IMR-90 (cell line): ENCODE results near the gene OR52B6. TPM values are rescaled to one million over a fixed set of nuclear protein-coding genes. Genes with fewer than 3 reads are reported as not detected.

Experiments used
- ATAC-seq: fragments of 200-7000 bp; cut with Tn5 transposase; 2 replicates; pipeline ENCODE4 v1.9.1; 2020; ENCODE audit warnings: low read depth, mild to moderate bottlenecking, moderate library complexity
- BruUV-seq: library from RNA; stranded (reverse); fragments of 400-500 nt; replicated peaks from 2 replicates; lab custom pipeline; 2021; lab: Mats Ljungman, UMichigan
- CTCF ChIA-PET: fragments of 300-600 bp; formaldehyde crosslinking; extraction: SDS; loops from one replicate; lab custom pipeline; 2021; ENCODE audit warnings: antibody characterized with exemption; lab: Yijun Ruan, JAX
- POLR2A ChIA-PET: fragments of 300-600 bp; sonication (Branson Sonifier 250); formaldehyde crosslinking; loops from one replicate; lab custom pipeline; 2022; ENCODE audit warnings: antibody characterized with exemption; ENCODE audit not compliant: unreplicated experiment; lab: Charles Lee
- DNase-seq: peaks from one replicate; pipeline ENCODE4 v3.0.0; 2013
- H2AFZ ChIP-seq: replicated peaks from 2 replicates; pipeline ENCODE3; 2013; ENCODE audit warnings: low read length, mild to moderate bottlenecking; ENCODE audit not compliant: poor library complexity
- H2AK5ac ChIP-seq: 2 replicates; pipeline ENCODE4 v1.6.1; 2013; ENCODE audit warnings: low read depth, low read length, inconsistent platforms
- H2AK9ac ChIP-seq: replicated peaks from 2 replicates; pipeline ENCODE3; 2013; ENCODE audit warnings: mild to moderate bottlenecking, low read depth, low read length, moderate library complexity; ENCODE audit not compliant: poor library complexity
- H2BK120ac ChIP-seq: 2 replicates; pipeline ENCODE4 v1.6.1; 2013; ENCODE audit warnings: low read depth, low read length, inconsistent platforms
- H2BK15ac ChIP-seq: 3 replicates; pipeline ENCODE4 v1.6.1; 2013; ENCODE audit warnings: low read depth, low read length, inconsistent platforms
- H2BK20ac ChIP-seq: 2 replicates; pipeline ENCODE4 v1.6.1; 2013; ENCODE audit warnings: low read depth, mild to moderate bottlenecking, inconsistent platforms, low read length, moderate library complexity
- H2BK5ac ChIP-seq: 2 replicates; pipeline ENCODE4 v1.6.1; 2013; ENCODE audit warnings: mild to moderate bottlenecking, low read depth, low read length, inconsistent platforms; ENCODE audit not compliant: poor library complexity, severe bottlenecking
- H3K14ac ChIP-seq: replicated peaks from 2 replicates; pipeline ENCODE4 v1.6.1; 2013; ENCODE audit warnings: low read depth, low read length, inconsistent platforms
- H3K18ac ChIP-seq: 2 replicates; pipeline ENCODE4 v1.6.1; 2013; ENCODE audit warnings: low read depth, low read length, control low read depth
- H3K23ac ChIP-seq: 2 replicates; pipeline ENCODE4 v1.6.1; 2013; ENCODE audit warnings: low read depth, low read length, inconsistent platforms
- H3K27ac ChIP-seq: 2 replicates; pipeline ENCODE4 v1.5.1; 2013; ENCODE audit warnings: mild to moderate bottlenecking, control low read depth, low read length; ENCODE audit not compliant: insufficient read depth
- H3K27me3 ChIP-seq: 2 replicates; pipeline ENCODE4 v1.6.1; 2013; ENCODE audit warnings: low read length; ENCODE audit not compliant: control insufficient read depth, insufficient read depth
- H3K36me3 ChIP-seq: 2 replicates; pipeline ENCODE4 v1.6.1; 2013; ENCODE audit warnings: low read length, mixed read lengths; ENCODE audit not compliant: control insufficient read depth, insufficient read depth
- H3K4ac ChIP-seq: 2 replicates; pipeline ENCODE4 v1.6.1; 2013; ENCODE audit warnings: low read depth, low read length, inconsistent platforms
- H3K4me1 ChIP-seq: 2 replicates; pipeline ENCODE4 v1.6.1; 2013; ENCODE audit warnings: low read length, mixed read lengths; ENCODE audit not compliant: control insufficient read depth, insufficient read depth
- H3K4me2 ChIP-seq: 2 replicates; pipeline ENCODE4 v1.6.1; 2013; ENCODE audit warnings: low read depth, mild to moderate bottlenecking, control low read depth, low read length, moderate library complexity
- H3K4me3 ChIP-seq: 2 replicates; pipeline ENCODE4 v1.5.1; 2013; ENCODE audit warnings: low read depth, mild to moderate bottlenecking, control low read depth, low read length, moderate library complexity; ENCODE audit not compliant: insufficient read depth
- H3K56ac ChIP-seq: 2 replicates; pipeline ENCODE4 v1.6.1; 2013; ENCODE audit warnings: low read length, inconsistent platforms; ENCODE audit not compliant: insufficient read depth; ENCODE audit errors: extremely low read depth
- H3K79me1 ChIP-seq, 2 experiments: 2 replicates each; pipeline ENCODE4 v1.6.1; 2013; ENCODE audit warnings: low read length in 2 of 2, inconsistent platforms in 1 of 2, low read depth in 1 of 2
- H3K9ac ChIP-seq: 2 replicates; pipeline ENCODE4 v1.6.1; 2013; ENCODE audit warnings: low read depth, low read length, control low read depth
- H3K9me1 ChIP-seq: 2 replicates; pipeline ENCODE4 v1.6.1; 2013; ENCODE audit warnings: low read length, inconsistent platforms; ENCODE audit not compliant: insufficient read depth
- H3K9me3 ChIP-seq: 2 replicates; pipeline ENCODE4 v1.6.1; 2013; ENCODE audit warnings: low read length; ENCODE audit not compliant: control insufficient read depth, insufficient read depth
- H4K20me1 ChIP-seq: 2 replicates; pipeline ENCODE4 v1.6.1; 2013; ENCODE audit warnings: low read length, inconsistent platforms; ENCODE audit not compliant: insufficient read depth
- H4K5ac ChIP-seq: 2 replicates; pipeline ENCODE4 v1.6.1; 2013; ENCODE audit warnings: mild to moderate bottlenecking, low read depth, low read length, control low read depth
- H4K8ac ChIP-seq, 2 experiments: 2 replicates each; pipeline ENCODE4 v1.6.1; 2013; ENCODE audit warnings: low read depth in 2 of 2, low read length in 2 of 2, control low read depth in 1 of 2, inconsistent platforms in 1 of 2
- H4K91ac ChIP-seq: 2 replicates; pipeline ENCODE4 v1.6.1; 2013; ENCODE audit warnings: low read depth, low read length, inconsistent platforms; ENCODE audit not compliant: insufficient read depth
- BHLHE40 ChIP-seq: fragments of 150-350 bp; IDR thresholded peaks from 2 replicates; pipeline ENCODE4 v1.6.1; 2016; ENCODE audit warnings: mild to moderate bottlenecking, low read depth, low read length
- CHD1 ChIP-seq: IDR thresholded peaks from 2 replicates; pipeline ENCODE4 v1.6.1; 2012; ENCODE audit warnings: low read depth, low read length, improper control_type of control experiment
- MAZ ChIP-seq: IDR thresholded peaks from 2 replicates; pipeline ENCODE4 v1.6.1; 2012; ENCODE audit warnings: low read depth, mild to moderate bottlenecking, low read length, improper control_type of control experiment, moderate library complexity, borderline replicate concordance
- NFE2L2 ChIP-seq: fragments of 150-350 bp; IDR thresholded peaks from 2 replicates; pipeline ENCODE4 v1.6.1; 2016; ENCODE audit warnings: low read depth, mild to moderate bottlenecking, low read length
- RCOR1 ChIP-seq: IDR thresholded peaks from 2 replicates; pipeline ENCODE4 v1.6.1; 2012; ENCODE audit warnings: mild to moderate bottlenecking, low read length, improper control_type of control experiment; ENCODE audit not compliant: insufficient replicate concordance
- dilution Hi-C: fragments of 300-500 bp; cut with HindIII; formaldehyde crosslinking; loops from one replicate; pipeline ENCODE4 v1.14.3; 2018; ENCODE audit warnings: low sequenced_read_pairs; ENCODE audit not compliant: unreplicated experiment
- in situ Hi-C: fragments of 300-500 bp; cut with MboI; formaldehyde crosslinking; loops from 3 replicates; pipeline ENCODE4 v1.14.3; 2019; ENCODE audit warnings: low sequenced_read_pairs, inconsistent platforms, mixed read lengths
- intact Hi-C: fragments of 100-400 bp; cut with micrococcal nuclease; formaldehyde crosslinking; loops from 2 replicates; pipeline ENCODE4 v1.10.0; 2022
- polyA plus RNA-seq, 3 experiments: library from polyadenylated mRNA; depleted of rRNA; stranded (reverse); fragments of >200 nt; gene quantifications; 2 replicates each; pipeline ENCODE4 v1.2.3, GENCODE V29; 2012; ENCODE audit warnings: low replicate concordance in 1 of 3
- total RNA-seq: library from RNA; depleted of rRNA; stranded (reverse); fragments of >200 nt; gene quantifications from 2 replicates; pipeline ENCODE4 v1.2.3, GENCODE V29; 2012
- TF ChIP-seq, protein P1 (sequence below): fragments of 150-350 bp; IDR thresholded peaks from 2 replicates; pipeline ENCODE4 v1.6.1; 2017; ENCODE audit warnings: mild to moderate bottlenecking, antibody characterized with exemption, low read length, low read depth
- TF ChIP-seq, protein P2 (sequence below): fragments of 150-350 bp; IDR thresholded peaks from 2 replicates; pipeline ENCODE4 v1.6.1; 2016; ENCODE audit warnings: low read depth, mild to moderate bottlenecking, low read length, moderate library complexity, borderline replicate concordance

The OR52B6 gene
- total and polyA plus RNA-seq, 2 of the 4 experiments (the other 2 are of a cell fraction), result not detected

DNA sequence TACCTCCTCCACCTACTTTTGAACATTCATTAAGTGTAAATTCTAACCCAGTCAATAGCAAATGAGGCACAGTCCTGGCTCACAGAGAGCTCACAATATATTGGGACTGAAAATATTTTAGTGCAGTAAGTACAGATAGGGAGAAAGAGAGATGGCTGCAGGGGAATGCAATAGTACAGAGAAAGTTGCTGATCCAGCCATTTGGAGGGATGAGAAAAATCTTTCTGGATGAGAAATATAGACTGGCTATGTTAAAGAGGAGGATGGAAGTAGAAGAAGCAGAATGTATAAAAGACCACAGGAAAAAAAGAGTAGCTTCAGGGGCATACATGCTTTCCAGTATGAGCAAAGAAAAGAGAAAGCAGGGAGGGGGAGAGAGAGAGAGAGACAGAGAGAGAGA is 3.6 kb upstream of the OR52B6 start:
- intact Hi-C loops (no loop called here), in situ Hi-C loops (no loop called here), dilution Hi-C loops (no loop called here)
- Histone ChIP-seq H2AFZ (no peak overlapping the region), H3K4me1 (no peaks in the 10 kb centered on the region), H2BK120ac (no peak overlapping the region), H3K9me1 (no peaks in the 10 kb centered on the region), H3K9me3 (no peaks in the 10 kb centered on the region), H3K23ac (no peak overlapping the region), H3K14ac (no peak overlapping the region), H3K56ac (no peak overlapping the region), H4K8ac (no peak overlapping the region), H3K79me1 (no peaks in the 10 kb centered on the region), H3K18ac (no peak overlapping the region), H2BK20ac (no peak overlapping the region), H3K9ac (no peak overlapping the region), H2AK5ac (no peak overlapping the region), H3K36me3 (no peaks in the 10 kb centered on the region), H4K20me1 (no peaks in the 10 kb centered on the region), H4K91ac (no peak overlapping the region), H3K4ac (no peak overlapping the region), H2AK9ac (no peak overlapping the region), H3K27me3 (peaks cover 2% of the 10 kb centered on the region; the same call in 1 of the 2 replicates), H3K4me3 (no peak overlapping the region), H3K27ac (no peak overlapping the region), H2BK15ac (no peak overlapping the region), H2BK5ac (no peak overlapping the region), H4K5ac (no peak overlapping the region), H3K4me2 (no peak overlapping the region)
- BruUV-seq, result no TSS peak
- DNase-seq, result no peak
- ATAC-seq, result no peak
- ChIA-PET CTCF (no interaction called here), POLR2A (no interaction called here)
- TF ChIP-seq BHLHE40 (no peak), RCOR1 (no peak), NFE2L2 (no peak), MAZ (no peak), CHD1 (no peak)
- TF ChIP-seq, protein P1, sequence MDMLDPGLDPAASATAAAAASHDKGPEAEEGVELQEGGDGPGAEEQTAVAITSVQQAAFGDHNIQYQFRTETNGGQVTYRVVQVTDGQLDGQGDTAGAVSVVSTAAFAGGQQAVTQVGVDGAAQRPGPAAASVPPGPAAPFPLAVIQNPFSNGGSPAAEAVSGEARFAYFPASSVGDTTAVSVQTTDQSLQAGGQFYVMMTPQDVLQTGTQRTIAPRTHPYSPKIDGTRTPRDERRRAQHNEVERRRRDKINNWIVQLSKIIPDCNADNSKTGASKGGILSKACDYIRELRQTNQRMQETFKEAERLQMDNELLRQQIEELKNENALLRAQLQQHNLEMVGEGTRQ, result no peak
- TF ChIP-seq, protein P2, sequence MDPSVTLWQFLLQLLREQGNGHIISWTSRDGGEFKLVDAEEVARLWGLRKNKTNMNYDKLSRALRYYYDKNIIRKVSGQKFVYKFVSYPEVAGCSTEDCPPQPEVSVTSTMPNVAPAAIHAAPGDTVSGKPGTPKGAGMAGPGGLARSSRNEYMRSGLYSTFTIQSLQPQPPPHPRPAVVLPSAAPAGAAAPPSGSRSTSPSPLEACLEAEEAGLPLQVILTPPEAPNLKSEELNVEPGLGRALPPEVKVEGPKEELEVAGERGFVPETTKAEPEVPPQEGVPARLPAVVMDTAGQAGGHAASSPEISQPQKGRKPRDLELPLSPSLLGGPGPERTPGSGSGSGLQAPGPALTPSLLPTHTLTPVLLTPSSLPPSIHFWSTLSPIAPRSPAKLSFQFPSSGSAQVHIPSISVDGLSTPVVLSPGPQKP, result no peak
